Epithelial cell of proximal tubule (primary cell): ENCODE data around the gene CD44. TPM values are rescaled to one million over a fixed set of nuclear protein-coding genes. Genes with fewer than 3 reads are reported as not detected.

ENCODE experiments used
- DNase-seq: peaks from one replicate; pipeline ENCODE4 v3.0.0-alpha.2; 2011; ENCODE audit warnings: low read depth
- H3K4me3 ChIP-seq: 2 replicates; pipeline ENCODE4 v1.5.1; 2011; ENCODE audit warnings: low read depth, mild to moderate bottlenecking, low read length
- CTCF ChIP-seq: conservative IDR thresholded peaks from 2 replicates; pipeline ENCODE4 v1.5.1; 2012; ENCODE audit warnings: low read depth, mild to moderate bottlenecking, low read length
- total RNA-seq: library from RNA; depleted of rRNA; stranded (reverse); fragments of >200 nt; gene quantifications from 2 replicates; pipeline ENCODE4 v1.2.3, GENCODE V29; 2015

Gene CD44
- total RNA-seq, 1 donor from 2014 or later, result 296 TPM

GRCh38 chr11:35228328-35228725 is 89.4 kb downstream of the CD44 start:
- DNase-seq, result no peak
- TF ChIP-seq CTCF, result no peak
- no peak overlapping the region for H3K4me3 ChIP-seq

- no peak for TF ChIP-seq CTCF
- DNase-seq, result no peak
Measured at GRCh38 chr11:35230388-35230787, 91.4 kb downstream of the CD44 start.

GRCh38 chr11:35231076-35231860 is 92.3 kb downstream of the CD44 start:
- no peak overlapping the region for H3K4me3 ChIP-seq
- no peak for TF ChIP-seq CTCF
- DNase-seq, result no peak

More at GRCh38 chr11:35230388-35230787, 91.4 kb downstream of the CD44 start:
- no peak overlapping the region for H3K4me3 ChIP-seq

- H3K4me3 ChIP-seq, result no peak overlapping the region
- no peak for TF ChIP-seq CTCF
- DNase-seq, result no peak
Measured at GRCh38 chr11:35232891-35233330, 93.9 kb downstream of the CD44 start.

GRCh38 chr11:35233518-35233917 is 94.5 kb downstream of the CD44 start:
- DNase-seq, result no peak
- H3K4me3 ChIP-seq, result no peak overlapping the region
- TF ChIP-seq CTCF, result no peak

- H3K4me3 ChIP-seq, result no peak overlapping the region
- TF ChIP-seq CTCF, result no peak
- DNase-seq, result no peak
Measured at GRCh38 chr11:35234460-35235156, 95.6 kb downstream of the CD44 start.

- no peak overlapping the region for H3K4me3 ChIP-seq
- no peak for DNase-seq
- TF ChIP-seq CTCF, result no peak
Measured at GRCh38 chr11:35235157-35235468, 96.1 kb downstream of the CD44 start.
